Loucy (cell line): ENCODE measurements around the gene CCL11.

Source experiments
- H2AFZ ChIP-seq: fragments of 200-600 bp; sonication (generic); 2 replicates; pipeline ENCODE4 v1.6.0; 2016; ENCODE audit warnings: antibody characterized with exemption, mild to moderate bottlenecking, low read length, moderate library complexity
- H3F3A ChIP-seq: fragments of 200-600 bp; 2 replicates; pipeline ENCODE4 v1.6.0; 2016; ENCODE audit warnings: antibody characterized with exemption, low read depth, mild to moderate bottlenecking
- H3K27me3 ChIP-seq: fragments of 200-600 bp; sonication (generic); 2 replicates; pipeline ENCODE4 v1.6.1; 2014; ENCODE audit warnings: low read length, mild to moderate bottlenecking; ENCODE audit not compliant: insufficient read depth, poor library complexity, severe bottlenecking
- H3K36me3 ChIP-seq: fragments of 200-600 bp; sonication (generic); 2 replicates; pipeline ENCODE4 v1.6.1; 2016; ENCODE audit warnings: low read length; ENCODE audit not compliant: insufficient read depth
- H3K4me1 ChIP-seq: fragments of 200-600 bp; sonication (generic); 2 replicates; pipeline ENCODE4 v1.5.1; 2014; ENCODE audit warnings: low read length, mild to moderate bottlenecking; ENCODE audit not compliant: insufficient read depth, poor library complexity, severe bottlenecking
- H3K4me2 ChIP-seq: fragments of 200-600 bp; sonication (generic); 2 replicates; pipeline ENCODE4 v1.6.0; 2014; ENCODE audit warnings: antibody characterized with exemption, low read length, low read depth, mild to moderate bottlenecking; ENCODE audit not compliant: poor library complexity, severe bottlenecking
- H3K4me3 ChIP-seq: fragments of 200-600 bp; sonication (generic); 2 replicates; pipeline ENCODE4 v1.5.1; 2014; ENCODE audit warnings: low read length, mild to moderate bottlenecking, mixed read lengths; ENCODE audit not compliant: poor library complexity, severe bottlenecking
- H3K79me2 ChIP-seq: fragments of 200-600 bp; sonication (generic); 2 replicates; pipeline ENCODE4 v1.6.1; 2014; ENCODE audit warnings: low read length; ENCODE audit not compliant: insufficient read depth
- H3K9ac ChIP-seq: fragments of 200-600 bp; sonication (generic); 2 replicates; pipeline ENCODE4 v1.6.0; 2014; ENCODE audit warnings: mild to moderate bottlenecking, low read depth, low read length, moderate library complexity; ENCODE audit not compliant: poor library complexity, severe bottlenecking
- H3K9me2 ChIP-seq: fragments of 200-600 bp; sonication (generic); replicated peaks from 2 replicates; pipeline ENCODE4 v1.6.1; 2016; ENCODE audit warnings: low read depth, low read length, mixed read lengths
- H3K9me3 ChIP-seq: fragments of 200-600 bp; sonication (generic); 2 replicates; pipeline ENCODE4 v1.6.1; 2014; ENCODE audit warnings: mild to moderate bottlenecking, antibody characterized with exemption, low read length, low read depth; ENCODE audit not compliant: insufficient read depth
- H4K20me1 ChIP-seq: fragments of 200-600 bp; sonication (generic); 2 replicates; pipeline ENCODE4 v1.6.0; 2014; ENCODE audit warnings: antibody characterized with exemption, low read length, mild to moderate bottlenecking; ENCODE audit not compliant: insufficient read depth, poor library complexity, severe bottlenecking
- CTCF ChIP-seq: fragments of 200-600 bp; sonication (generic); conservative IDR thresholded peaks from 2 replicates; pipeline ENCODE4 v1.5.1; 2014; ENCODE audit warnings: mild to moderate bottlenecking, antibody characterized with exemption, low read length
- EZH2phosphoT487 ChIP-seq: fragments of 200-600 bp; IDR thresholded peaks from 2 replicates; pipeline ENCODE4 v1.6.1; 2018; ENCODE audit warnings: antibody characterized with exemption, mild to moderate bottlenecking, moderate library complexity, borderline replicate concordance

Gene CCL11

GRCh38 chr17:34299956-34300577 is 14.5 kb downstream of the CCL11 start:
- Histone ChIP-seq H3K79me2 (no peaks in the 10 kb centered on the region), H3K9ac (no peak overlapping the region), H2AFZ (no peak overlapping the region), H3K36me3 (no peaks in the 10 kb centered on the region), H3K4me1 (no peaks in the 10 kb centered on the region), H3F3A (no peaks in the 10 kb centered on the region), H3K9me3 (no peaks in the 10 kb centered on the region), H3K4me2 (no peak overlapping the region), H3K9me2 (no peaks in the 10 kb centered on the region), H3K4me3 (no peak overlapping the region), H4K20me1 (no peaks in the 10 kb centered on the region), H3K27me3 (no peaks in the 10 kb centered on the region)
- TF ChIP-seq CTCF (no peak), EZH2phosphoT487 (no peak)

- no peaks in the 10 kb centered on the region for H3K79me2 ChIP-seq
- no peaks in the 10 kb centered on the region for H3K27me3 ChIP-seq
- no peak overlapping the region for H3K4me2 ChIP-seq
- H3K9me2 ChIP-seq, result no peaks in the 10 kb centered on the region
- no peaks in the 10 kb centered on the region for H3K9me3 ChIP-seq
- no peaks in the 10 kb centered on the region for H3K4me1 ChIP-seq
- H3K9ac ChIP-seq, result no peak overlapping the region
- H3F3A ChIP-seq, result no peaks in the 10 kb centered on the region
- no peak overlapping the region for H2AFZ ChIP-seq
- H3K36me3 ChIP-seq, result no peaks in the 10 kb centered on the region
- TF ChIP-seq CTCF (no peak), EZH2phosphoT487 (no peak)
- no peaks in the 10 kb centered on the region for H4K20me1 ChIP-seq
- no peak overlapping the region for H3K4me3 ChIP-seq
Measured at GRCh38 chr17:34300652-34301370, 15.3 kb downstream of the CCL11 start.

- H3K9me2 ChIP-seq, result no peaks in the 10 kb centered on the region
- H3K9me3 ChIP-seq, result no peaks in the 10 kb centered on the region
- no peaks in the 10 kb centered on the region for H3K79me2 ChIP-seq
- no peak overlapping the region for H3K4me3 ChIP-seq
- H3K36me3 ChIP-seq, result no peaks in the 10 kb centered on the region
- no peak overlapping the region for H3K9ac ChIP-seq
- H3K4me2 ChIP-seq, result no peak overlapping the region
- TF ChIP-seq EZH2phosphoT487 (no peak), CTCF (no peak)
- H2AFZ ChIP-seq, result no peak overlapping the region
- no peaks in the 10 kb centered on the region for H3K4me1 ChIP-seq
- H3F3A ChIP-seq, result no peaks in the 10 kb centered on the region
- no peaks in the 10 kb centered on the region for H4K20me1 ChIP-seq
- no peaks in the 10 kb centered on the region for H3K27me3 ChIP-seq
Measured at GRCh38 chr17:34301986-34302385, 16.4 kb downstream of the CCL11 start.
